GM19035 (cell line): ENCODE results near the gene PIEZO2.
A peak's percentile ranks its signal among the peaks of the same experiment; 100 is the strongest.

Source experiments
- ATAC-seq: cut with Tn5 transposase; IDR thresholded peaks from one replicate; pipeline ENCODE4 v1.9.1; 2021; ENCODE audit not compliant: unreplicated experiment

PIEZO2 gene

GRCh38 chr18:10901329-10901728, 248.0 kb downstream of the PIEZO2 start:
- ATAC-seq: no peak

- no peak for ATAC-seq
These were observed 248.9 kb downstream of the PIEZO2 start for GRCh38 chr18:10900435-10900834.

- no peak for ATAC-seq
These were observed 249.9 kb downstream of the PIEZO2 start for GRCh38 chr18:10899481-10899880.

- no peak for ATAC-seq
These were observed 250.9 kb downstream of the PIEZO2 start for GRCh38 chr18:10898417-10898974.

- no peak for ATAC-seq
These were observed 252.5 kb downstream of the PIEZO2 start for GRCh38 chr18:10896851-10897250.

- no peak for ATAC-seq
These were observed 253.4 kb downstream of the PIEZO2 start for GRCh38 chr18:10895976-10896375.

GRCh38 chr18:10894501-10894900, 254.9 kb downstream of the PIEZO2 start:
- no peak for ATAC-seq

GRCh38 chr18:10893761-10894160, 255.6 kb downstream of the PIEZO2 start:
- ATAC-seq: no peak

- ATAC-seq: no peak
These were observed 256.2 kb downstream of the PIEZO2 start for GRCh38 chr18:10893196-10893595.

GRCh38 chr18:10892786-10893185, 256.6 kb downstream of the PIEZO2 start:
- ATAC-seq: no peak

GRCh38 chr18:10890022-10890421, 259.3 kb downstream of the PIEZO2 start:
- no peak for ATAC-seq

GRCh38 chr18:10878703-10879102, 270.7 kb downstream of the PIEZO2 start:
- peak; percentile 85 for ATAC-seq

GRCh38 chr18:10877987-10878386, 271.4 kb downstream of the PIEZO2 start:
- ATAC-seq: no peak

- ATAC-seq: no peak
These were observed 273.6 kb downstream of the PIEZO2 start for GRCh38 chr18:10875811-10876210.

GRCh38 chr18:10872304-10872703, 277.1 kb downstream of the PIEZO2 start:
- no peak for ATAC-seq

GRCh38 chr18:10864722-10865121, 284.6 kb downstream of the PIEZO2 start:
- ATAC-seq: no peak

GRCh38 chr18:10863026-10863425, 286.3 kb downstream of the PIEZO2 start:
- no peak for ATAC-seq

GRCh38 chr18:10860928-10861327, 288.4 kb downstream of the PIEZO2 start:
- no peak for ATAC-seq

- no peak for ATAC-seq
These were observed 289.0 kb downstream of the PIEZO2 start for GRCh38 chr18:10860382-10860781.

GRCh38 chr18:10858477-10858876, 290.9 kb downstream of the PIEZO2 start:
- ATAC-seq: no peak

GRCh38 chr18:10856132-10856531, 293.2 kb downstream of the PIEZO2 start:
- ATAC-seq: no peak

- no peak for ATAC-seq
These were observed 296.7 kb downstream of the PIEZO2 start for GRCh38 chr18:10852385-10853303.
